GM19372 (cell line): ENCODE data around the gene NCSTN.

Experiments
- ATAC-seq: cut with Tn5 transposase; IDR thresholded peaks from one replicate; pipeline ENCODE4 v1.9.1; 2021; ENCODE audit warnings: mild to moderate bottlenecking, low read depth, moderate library complexity; ENCODE audit not compliant: unreplicated experiment

The NCSTN gene

DNA sequence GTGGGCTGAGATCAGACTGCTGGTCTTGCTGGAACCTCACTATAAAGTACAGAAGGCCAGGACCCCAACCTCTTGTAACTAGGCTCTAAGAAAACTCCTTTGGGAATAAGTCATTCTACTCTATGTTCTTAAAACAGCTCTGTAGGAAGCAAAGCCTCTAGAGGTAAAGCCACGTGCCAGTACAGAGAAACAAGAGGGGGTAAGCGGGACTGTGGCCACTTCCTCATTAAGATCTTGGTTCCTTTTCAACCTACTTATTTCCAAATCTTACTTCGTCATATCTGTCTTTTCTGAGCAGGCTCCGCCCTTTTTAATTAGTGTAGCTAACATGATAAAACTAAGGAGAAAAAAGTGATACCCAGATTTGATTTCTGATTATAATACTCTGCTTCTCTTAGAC lies 3.8 kb downstream of the NCSTN start:
- ATAC-seq = no peak

DNA sequence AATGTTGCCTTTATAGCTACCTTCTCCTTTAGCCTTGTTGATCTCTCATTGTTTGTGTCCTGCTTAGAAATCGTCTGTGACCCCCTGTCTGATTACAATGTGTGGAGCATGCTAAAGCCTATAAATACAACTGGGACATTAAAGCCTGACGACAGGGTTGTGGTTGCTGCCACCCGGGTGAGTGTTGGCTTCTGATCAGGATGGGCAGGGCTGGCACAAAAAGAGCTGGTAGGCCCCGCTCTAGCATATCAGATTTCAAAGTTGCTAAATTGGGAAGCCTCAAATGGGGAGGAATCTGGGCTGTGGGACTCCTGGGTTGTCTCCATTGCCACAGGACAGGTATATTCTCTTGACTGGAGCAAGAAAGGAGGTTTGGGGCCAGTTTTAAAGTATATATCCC lies 8.4 kb downstream of the NCSTN start:
- no peak for ATAC-seq

DNA sequence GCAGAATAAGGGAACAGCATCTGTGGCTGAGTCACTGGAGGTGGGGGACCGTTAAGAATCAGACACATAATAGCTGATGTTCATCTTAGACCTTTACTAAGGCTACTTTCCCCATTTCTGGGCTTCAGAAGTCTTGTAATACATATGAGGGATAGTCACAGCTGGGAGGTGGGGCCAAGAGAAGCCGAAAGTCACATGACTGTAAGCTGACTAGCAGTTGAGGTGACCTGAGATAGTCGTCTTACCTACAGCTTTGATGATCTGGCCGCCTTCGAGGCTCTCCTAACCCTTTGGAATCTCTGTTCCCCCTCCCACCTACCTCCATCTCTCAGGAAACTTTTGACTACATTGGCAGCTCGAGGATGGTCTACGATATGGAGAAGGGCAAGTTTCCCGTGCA lies 9.4 kb downstream of the NCSTN start:
- ATAC-seq = no peak

DNA sequence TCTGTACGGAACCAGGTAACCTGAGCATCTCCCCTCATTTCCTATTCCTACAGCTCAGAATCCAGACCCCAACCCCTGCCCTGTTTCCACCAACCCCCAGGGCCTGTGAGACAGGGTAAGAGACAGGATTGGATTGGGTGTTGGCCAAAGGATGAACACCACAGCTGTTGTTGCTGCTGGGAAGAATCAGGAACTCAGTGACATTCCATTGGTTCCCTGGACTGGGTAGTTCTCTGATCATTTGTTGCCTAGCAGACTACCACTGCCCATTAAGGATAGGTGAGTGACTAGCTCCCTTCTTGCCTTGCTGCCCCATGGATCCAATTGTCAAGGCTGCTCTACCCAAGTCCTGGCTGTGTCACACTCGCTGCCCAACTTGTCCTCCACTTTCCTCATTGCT lies 10.0 kb downstream of the NCSTN start:
- ATAC-seq = no peak

GRCh38 chr1:160354388-160354985 lies 11.3 kb downstream of the NCSTN start:
- ATAC-seq = no peak

DNA sequence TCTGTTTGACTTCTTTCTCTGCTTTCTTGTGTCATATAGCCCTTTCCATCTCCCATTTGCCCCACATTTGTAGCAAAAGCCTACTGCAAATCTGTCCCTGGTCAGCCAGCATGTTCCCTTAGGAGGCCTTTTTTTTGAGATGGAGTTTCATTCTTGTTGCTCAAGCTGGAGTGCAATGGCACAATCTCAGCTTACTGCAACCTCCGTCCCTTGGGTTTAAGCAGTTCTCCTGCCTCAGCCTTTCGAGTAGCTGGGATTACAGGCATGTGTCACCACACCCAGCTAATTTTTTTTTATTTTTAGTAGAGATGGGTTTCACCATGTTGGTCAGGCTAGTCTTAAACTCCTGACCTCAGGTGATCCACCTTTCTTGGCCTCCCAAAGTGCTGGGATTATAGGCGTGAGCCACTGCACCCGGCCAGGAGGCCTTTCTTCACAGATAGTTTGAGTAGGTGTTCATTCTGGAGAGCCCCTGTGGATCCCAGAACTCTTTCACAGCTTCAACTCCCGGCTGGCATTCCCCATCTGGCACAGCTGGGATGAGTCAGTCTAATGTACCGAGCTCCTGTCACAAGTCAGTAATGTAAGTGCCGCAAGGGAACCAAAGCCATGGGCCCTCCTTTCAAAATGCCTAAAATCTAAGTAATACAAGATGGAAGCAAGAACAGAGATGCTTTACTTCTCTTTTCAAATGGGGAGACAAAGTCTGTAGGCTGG lies 14.3 kb downstream of the NCSTN start:
- no peak for ATAC-seq

GRCh38 chr1:160358073-160358472 lies 14.9 kb downstream of the NCSTN start:
- ATAC-seq = no peak

DNA sequence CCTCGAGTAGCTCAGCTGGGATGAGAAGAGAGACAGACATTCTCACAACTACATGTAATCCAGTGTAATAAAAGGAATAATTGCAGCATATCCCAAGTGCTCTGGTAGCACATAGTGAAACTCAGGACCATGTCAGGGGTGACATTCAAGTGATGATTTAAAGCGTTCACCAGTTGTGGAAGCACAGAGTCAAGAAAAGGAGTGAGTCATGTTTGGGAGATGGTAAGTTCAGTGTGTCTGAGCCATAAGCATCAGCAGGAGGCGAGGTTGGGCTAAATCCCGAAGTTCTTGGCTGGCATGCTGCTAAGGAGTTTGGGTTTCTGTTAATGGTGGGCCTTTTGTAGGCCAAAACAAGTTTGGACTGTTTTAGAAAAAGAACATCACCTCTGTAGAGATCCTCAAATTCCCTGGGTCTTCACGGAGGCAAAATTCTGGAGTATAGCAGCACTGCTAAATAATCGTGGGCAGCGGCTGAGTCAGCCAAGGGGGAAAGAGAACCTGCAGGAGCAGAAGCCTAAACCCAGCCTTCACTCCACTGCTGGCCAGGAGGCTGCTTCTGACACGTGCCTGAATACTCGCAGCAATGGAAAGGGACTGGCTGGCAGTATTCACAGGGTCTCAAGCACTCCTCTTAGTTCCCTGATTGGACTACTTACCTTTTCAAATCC lies 16.5 kb downstream of the NCSTN start:
- no peak for ATAC-seq

GRCh38 chr1:160360227-160360695 lies 17.1 kb downstream of the NCSTN start:
- ATAC-seq = no peak

GRCh38 chr1:160361199-160361598 lies 18.0 kb downstream of the NCSTN start:
- no peak for ATAC-seq

- no peak for ATAC-seq
Measured at GRCh38 chr1:160361814-160362167, 18.6 kb downstream of the NCSTN start.

DNA sequence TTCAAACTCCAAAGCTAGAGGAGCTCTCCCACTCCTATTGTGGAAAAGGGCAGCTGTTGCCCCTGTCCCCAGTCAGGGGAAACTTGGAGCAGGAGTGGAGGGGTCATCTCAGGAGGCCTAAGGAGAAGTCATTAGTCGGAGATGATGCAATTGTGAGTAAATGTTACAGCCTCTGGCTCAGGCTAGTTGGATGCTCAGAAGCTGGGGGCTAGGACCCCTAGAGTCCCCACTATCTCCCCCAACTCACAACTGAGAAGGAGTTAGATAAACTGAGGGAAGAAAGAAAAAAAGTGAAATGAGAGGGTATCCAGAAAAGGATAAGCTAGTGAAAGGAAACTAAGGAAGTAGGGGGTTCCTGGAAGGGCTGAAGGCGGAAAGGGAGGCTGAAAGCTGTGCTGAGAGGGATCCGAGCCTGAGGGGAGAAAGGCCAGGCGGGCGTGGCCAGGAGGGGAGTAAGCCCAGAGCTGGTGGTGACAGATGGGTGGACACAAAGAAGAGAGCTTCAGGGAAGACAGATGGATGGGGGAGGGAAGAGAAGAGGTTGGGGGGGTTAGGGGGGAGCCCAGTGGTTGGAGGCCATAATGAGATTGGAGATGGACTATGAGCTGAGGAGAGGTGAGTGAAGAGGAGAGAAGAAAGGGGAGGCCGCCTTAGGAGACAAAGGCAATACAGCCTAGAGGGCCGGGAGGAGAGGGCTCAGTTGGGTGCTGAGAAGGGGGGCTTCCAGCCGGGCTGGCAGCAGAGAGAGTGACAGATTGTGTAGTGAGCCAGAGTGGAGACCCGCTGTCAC lies 19.2 kb downstream of the NCSTN start:
- ATAC-seq = no peak

GRCh38 chr1:160363010-160363409 lies 19.8 kb downstream of the NCSTN start:
- no peak for ATAC-seq

- ATAC-seq = no peak
Measured at GRCh38 chr1:160363951-160364735, 21.0 kb downstream of the NCSTN start.

DNA sequence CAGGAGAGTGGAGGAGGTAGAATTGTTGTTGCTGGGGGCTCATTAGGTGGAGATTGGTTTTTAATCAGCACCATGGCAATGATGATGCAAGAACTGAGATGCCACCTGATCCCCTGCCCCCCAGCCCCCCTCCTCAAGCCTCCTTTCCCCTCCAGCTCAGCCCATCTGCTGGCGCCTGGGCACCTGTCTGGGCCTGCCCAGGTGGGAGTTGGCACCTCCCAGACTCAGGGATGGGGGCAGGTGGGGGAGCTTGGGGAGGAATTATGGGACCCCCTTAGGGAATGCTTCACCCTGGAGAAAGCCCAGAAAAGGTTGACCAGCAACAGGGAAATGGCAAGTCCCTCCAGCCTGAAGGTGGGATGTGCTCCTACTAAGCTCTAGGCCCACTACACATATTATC lies 22.1 kb downstream of the NCSTN start:
- no peak for ATAC-seq

- ATAC-seq = no peak
Measured at GRCh38 chr1:160366731-160367515, 23.7 kb downstream of the NCSTN start, which contains the start of gene NHLH1. TSS of gene NHLH1 (plus strand) at chr1:160367071. CDS start at chr1:160370732, 3,661 bp downstream.

DNA sequence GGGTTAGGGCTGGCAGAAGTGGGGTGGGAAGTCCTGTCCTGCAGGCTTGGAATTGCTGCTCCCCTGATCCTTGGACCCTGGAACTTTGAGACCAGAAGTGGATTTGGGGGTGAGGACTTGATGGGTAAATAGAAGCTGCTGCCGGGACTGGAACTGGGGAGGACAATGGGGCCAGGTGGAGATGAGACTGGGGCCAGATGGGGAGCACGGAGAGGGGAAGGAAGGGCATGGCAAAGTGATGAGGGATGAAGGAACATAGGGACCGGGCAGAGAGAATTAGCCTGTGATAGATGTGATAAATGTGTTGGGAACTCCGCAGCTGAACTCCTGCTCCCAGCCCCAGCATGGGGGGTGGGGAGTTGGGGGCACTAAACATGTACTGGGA lies 24.3 kb downstream of the NCSTN start:
- no peak for ATAC-seq

DNA sequence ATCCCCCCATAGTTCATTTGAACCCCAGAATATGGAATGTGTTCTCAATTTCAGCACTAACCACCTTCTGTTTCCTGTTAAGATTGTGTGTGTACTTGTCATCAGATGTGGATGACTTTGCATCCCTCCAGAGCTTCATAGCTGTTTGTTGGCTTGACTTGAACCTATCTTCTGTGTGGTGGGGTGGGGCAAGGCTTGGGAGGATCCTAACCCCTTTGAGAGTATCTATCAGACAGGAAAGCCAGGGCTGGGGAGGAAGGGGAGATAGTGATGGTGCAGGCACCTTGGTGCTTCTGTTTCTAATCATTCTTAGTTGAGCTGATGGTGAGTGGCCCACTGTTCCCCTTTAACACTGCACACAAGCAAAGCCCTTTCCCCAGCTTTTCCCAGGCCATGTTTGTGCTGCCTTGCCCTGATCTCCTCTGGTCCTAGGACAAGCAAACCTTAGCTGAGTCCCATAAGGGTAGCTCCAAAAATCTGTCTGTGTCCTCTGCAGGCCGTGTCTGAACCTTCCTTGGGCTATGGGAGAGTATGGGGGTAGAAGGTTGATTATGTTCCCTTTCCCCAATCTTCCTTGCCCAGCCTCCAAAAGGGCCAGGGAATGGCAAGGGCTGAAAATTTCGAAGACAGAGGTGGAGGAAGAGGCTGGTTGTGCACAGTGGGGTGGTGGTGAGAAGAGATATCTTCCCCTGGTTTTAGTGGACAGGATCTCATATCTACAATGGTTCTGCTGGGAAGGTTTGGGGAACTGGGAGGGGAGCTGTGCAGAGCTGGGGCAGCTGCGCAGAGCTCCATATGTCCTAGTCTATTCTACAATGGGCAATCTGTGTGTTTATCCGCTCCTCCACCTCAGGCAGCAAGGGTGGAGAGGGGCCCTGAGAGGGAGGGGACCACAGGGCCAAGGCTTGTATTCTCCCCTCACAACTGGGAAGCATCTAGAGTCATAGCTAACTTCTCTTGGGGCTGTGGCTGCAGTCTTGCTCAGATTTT lies 25.0 kb downstream of the NCSTN start:
- ATAC-seq = no peak
